HepG2 (cell line): ENCODE data around the gene WTAP. TPM values are rescaled to one million over a fixed set of nuclear protein-coding genes. Genes with fewer than 3 reads are reported as not detected.

Experiments used
- DNMT3B ChIP-seq: conservative IDR thresholded peaks from 2 replicates; pipeline ENCODE4 v1.6.1; 2016; ENCODE audit warnings: missing biosample characterization, control low read depth
- KLF16 ChIP-seq, 2 experiments: sonication (generic) in 1 of 2; formaldehyde crosslinking in 1 of 2; IDR thresholded peaks; 2 replicates each; pipeline versions ENCODE4 v1.6.1 to v1.8.0; 2016 to 2023; ENCODE audit warnings: missing genetic modification reagents in 2 of 2, missing compliant biosample characterization in 1 of 2
- NR0B2 ChIP-seq: sonication (generic); formaldehyde crosslinking; IDR thresholded peaks from 2 replicates; pipeline ENCODE4 v1.4.0; 2020; ENCODE audit warnings: mild to moderate bottlenecking, missing genetic modification reagents
- PHF5A ChIP-seq: IDR thresholded peaks from one replicate; pipeline ENCODE4 v1.6.1; 2018; ENCODE audit warnings: low read depth, missing genetic modification reagents; ENCODE audit not compliant: unreplicated experiment
- STAG1 ChIP-seq: sonication (generic); formaldehyde crosslinking; IDR thresholded peaks from 2 replicates; pipeline ENCODE4 v1.4.0; 2020; ENCODE audit warnings: missing genetic modification reagents
- TAF15 ChIP-seq: fragments of 200-400 bp; formaldehyde crosslinking; IDR thresholded peaks from one replicate; pipeline ENCODE4 v1.6.1; 2018; ENCODE audit warnings: mild to moderate bottlenecking, low read depth, low read length; ENCODE audit not compliant: poor library complexity, severe bottlenecking
- TBP ChIP-seq: sonication (generic); formaldehyde crosslinking; IDR thresholded peaks from 2 replicates; pipeline ENCODE4 v1.5.0; 2020; ENCODE audit warnings: missing genetic modification reagents
- TFE3 ChIP-seq: IDR thresholded peaks from 2 replicates; pipeline ENCODE4 v1.6.1; 2016
- ZBTB4 ChIP-seq: sonication (generic); formaldehyde crosslinking; IDR thresholded peaks from 2 replicates; pipeline ENCODE4 v1.4.0; 2020; ENCODE audit warnings: missing genetic modification reagents, mild to moderate bottlenecking, borderline replicate concordance
- ZNF12 ChIP-seq: sonication (generic); formaldehyde crosslinking; IDR thresholded peaks from 2 replicates; pipeline ENCODE4 v1.5.0; 2020; ENCODE audit warnings: missing genetic modification reagents
- ZNF136 ChIP-seq: sonication (generic); formaldehyde crosslinking; IDR thresholded peaks from 2 replicates; pipeline ENCODE4 v1.8.1; 2022; ENCODE audit warnings: low read depth, mild to moderate bottlenecking, moderate library complexity, missing genetic modification reagents
- ZNF142 ChIP-seq: sonication (generic); formaldehyde crosslinking; IDR thresholded peaks from 2 replicates; pipeline ENCODE4 v1.4.0; 2020; ENCODE audit warnings: missing genetic modification reagents
- ZNF703 ChIP-seq: sonication (generic); formaldehyde crosslinking; IDR thresholded peaks from 2 replicates; pipeline ENCODE4 v1.5.1; 2020; ENCODE audit warnings: missing genetic modification reagents, mild to moderate bottlenecking, moderate library complexity, borderline replicate concordance
- ZNF816 ChIP-seq: sonication (generic); formaldehyde crosslinking; IDR thresholded peaks from 2 replicates; pipeline ENCODE4 v1.8.0; 2022; ENCODE audit warnings: missing genetic modification reagents, mild to moderate bottlenecking, borderline replicate concordance
- polyA plus RNA-seq, 8 experiments: library from polyadenylated mRNA; depleted of rRNA in 3 of 8; stranded (reverse) in 7 of 8; unstranded in 1 of 8; fragments of >200 nt; fragmentation: Illumina TruSeq in 4 of 8; extraction: Trizol in 4 of 8; gene quantifications; 2 replicates each; pipeline versions ENCODE4 v1.2.1 to v1.2.3, GENCODE V29; 2011 to 2016; ENCODE audit warnings: low read depth in 4 of 8, missing spikeins in 1 of 8, mixed read lengths in 1 of 8; ENCODE audit not compliant: insufficient read depth in 1 of 8
- total RNA-seq, 5 experiments: library from RNA; depleted of rRNA; stranded (reverse); fragments of >200 nt; fragmentation: Illumina TruSeq; extraction: Trizol; gene quantifications; 2 replicates each; pipeline ENCODE4 v1.2.3, GENCODE V29; 2016; ENCODE audit warnings: low read depth in 1 of 5

The WTAP gene
- total and polyA plus RNA-seq, 2 of the 13 experiments (the other 11 are each of a cell fraction or from before 2014, with no cell fraction given): 31.6 to 167 TPM

GRCh38 chr6:159761129-159761872 lies 34.0 kb downstream of the WTAP start (continued):
- TF ChIP-seq NR0B2 (CRISPR knock-in tag) (no peak), TBP (CRISPR knock-in tag) (no peak), ZBTB4 (CRISPR knock-in tag) (no peak), ZNF703 (CRISPR knock-in tag) (no peak), DNMT3B (CRISPR knock-in tag) (no peak), ZNF816 (CRISPR knock-in tag) (0 out of 2 replicates have a peak, but pooled peaks have one; percentile 90), ZNF136 (CRISPR knock-in tag) (no peak), TFE3 (CRISPR knock-in tag) (no peak), PHF5A (no peak), TAF15 (no peak), ZNF142 (CRISPR knock-in tag) (peak; percentile 76; the same call in 1 of the 2 replicates), ZNF12 (CRISPR knock-in tag) (0 out of 2 replicates have a peak, but pooled peaks have one; percentile 8), KLF16 (CRISPR knock-in tag; IDR thresholded peaks at IDR 0.05) (no peak), STAG1 (CRISPR knock-in tag) (no peak)
